Mesothelial cell of epicardium (in vitro differentiated cells): ENCODE measurements around the gene LDLRAD4. TPM values are rescaled to one million over a fixed set of nuclear protein-coding genes. Genes with fewer than 3 reads are reported as not detected.
"Not testable (repeated sequence)": the region's sequence is repeated elsewhere in the genome, so short reads cannot be mapped to it uniquely, and the experiment has no call there.

Experiments
- DNase-seq, 2 experiments: peaks; one replicate each; pipeline ENCODE4 v3.0.0; 2021; ENCODE audit warnings: low spot score in 2 of 2; ENCODE audit not compliant: unreplicated experiment in 2 of 2
- H3K27ac Mint-ChIP-seq: 2 replicates; pipeline ENCODE4 v1.8.0; 2021; ENCODE audit warnings: mixed read lengths
- H3K27me3 Mint-ChIP-seq: 2 replicates; pipeline ENCODE4 v1.8.0; 2021; ENCODE audit warnings: low read depth, mixed read lengths
- H3K36me3 Mint-ChIP-seq: 2 replicates; pipeline ENCODE4 v1.8.0; 2021; ENCODE audit warnings: mixed read lengths
- H3K4me1 Mint-ChIP-seq: 2 replicates; pipeline ENCODE4 v1.8.0; 2021; ENCODE audit warnings: mixed read lengths
- H3K4me3 Mint-ChIP-seq: 2 replicates; pipeline ENCODE4 v1.8.0; 2021; ENCODE audit warnings: mild to moderate bottlenecking, moderate library complexity, mixed read lengths
- H3K9me3 Mint-ChIP-seq: 2 replicates; pipeline ENCODE4 v1.8.0; 2021; ENCODE audit warnings: mixed read lengths
- microRNA-seq: library from miRNA; unstranded; fragments of <30 nt; microRNA quantifications from one replicate; pipeline ENCODE4 v1.2.0, GENCODE V29; 2021; ENCODE audit warnings: inconsistent platforms, mixed read lengths
- total RNA-seq: library from RNA; stranded (reverse); gene quantifications from 3 replicates; pipeline ENCODE4 v1.2.1, GENCODE V29; 2021
- TF ChIP-seq, protein P1 (sequence below): fragments of 200-600 bp; sonication (generic); IDR thresholded peaks from one replicate; pipeline ENCODE4 v1.5.0; 2021; ENCODE audit warnings: antibody characterized with exemption; ENCODE audit not compliant: unreplicated experiment

Gene LDLRAD4
- total RNA-seq, 1 donor from 2014 or later = 29.7 TPM

DNA sequence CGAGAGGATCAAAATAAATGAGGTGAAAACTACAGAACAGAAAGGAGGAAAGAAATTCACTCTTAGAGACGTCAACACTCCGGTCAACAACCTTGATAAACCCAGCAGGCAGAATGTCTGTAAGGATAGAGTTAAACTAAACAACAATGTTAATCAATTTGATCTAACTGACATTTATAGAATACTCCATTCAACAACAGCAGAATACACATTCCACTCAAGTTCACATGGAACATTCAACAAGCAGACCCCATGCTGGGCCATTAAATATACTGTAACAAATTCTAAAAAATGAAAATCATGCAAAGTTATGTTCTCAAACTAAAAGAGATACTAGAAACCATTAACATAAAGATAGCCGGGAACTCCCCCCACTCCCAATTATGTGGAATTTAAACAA is 466.0 kb downstream of the LDLRAD4 start:
- no peak for DNase-seq
- no peaks in the 10 kb centered on the region for H3K27me3 Mint-ChIP-seq
- no peak overlapping the region for H3K4me3 Mint-ChIP-seq
- TF ChIP-seq, protein P1, sequence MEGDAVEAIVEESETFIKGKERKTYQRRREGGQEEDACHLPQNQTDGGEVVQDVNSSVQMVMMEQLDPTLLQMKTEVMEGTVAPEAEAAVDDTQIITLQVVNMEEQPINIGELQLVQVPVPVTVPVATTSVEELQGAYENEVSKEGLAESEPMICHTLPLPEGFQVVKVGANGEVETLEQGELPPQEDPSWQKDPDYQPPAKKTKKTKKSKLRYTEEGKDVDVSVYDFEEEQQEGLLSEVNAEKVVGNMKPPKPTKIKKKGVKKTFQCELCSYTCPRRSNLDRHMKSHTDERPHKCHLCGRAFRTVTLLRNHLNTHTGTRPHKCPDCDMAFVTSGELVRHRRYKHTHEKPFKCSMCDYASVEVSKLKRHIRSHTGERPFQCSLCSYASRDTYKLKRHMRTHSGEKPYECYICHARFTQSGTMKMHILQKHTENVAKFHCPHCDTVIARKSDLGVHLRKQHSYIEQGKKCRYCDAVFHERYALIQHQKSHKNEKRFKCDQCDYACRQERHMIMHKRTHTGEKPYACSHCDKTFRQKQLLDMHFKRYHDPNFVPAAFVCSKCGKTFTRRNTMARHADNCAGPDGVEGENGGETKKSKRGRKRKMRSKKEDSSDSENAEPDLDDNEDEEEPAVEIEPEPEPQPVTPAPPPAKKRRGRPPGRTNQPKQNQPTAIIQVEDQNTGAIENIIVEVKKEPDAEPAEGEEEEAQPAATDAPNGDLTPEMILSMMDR = no peak
- peaks cover 15% of the 10 kb centered on the region for H3K36me3 Mint-ChIP-seq
- H3K9me3 Mint-ChIP-seq = peaks cover 12% of the 10 kb centered on the region
- H3K27ac Mint-ChIP-seq = no peak overlapping the region
- peaks cover 15% of the 10 kb centered on the region for H3K4me1 Mint-ChIP-seq

DNA sequence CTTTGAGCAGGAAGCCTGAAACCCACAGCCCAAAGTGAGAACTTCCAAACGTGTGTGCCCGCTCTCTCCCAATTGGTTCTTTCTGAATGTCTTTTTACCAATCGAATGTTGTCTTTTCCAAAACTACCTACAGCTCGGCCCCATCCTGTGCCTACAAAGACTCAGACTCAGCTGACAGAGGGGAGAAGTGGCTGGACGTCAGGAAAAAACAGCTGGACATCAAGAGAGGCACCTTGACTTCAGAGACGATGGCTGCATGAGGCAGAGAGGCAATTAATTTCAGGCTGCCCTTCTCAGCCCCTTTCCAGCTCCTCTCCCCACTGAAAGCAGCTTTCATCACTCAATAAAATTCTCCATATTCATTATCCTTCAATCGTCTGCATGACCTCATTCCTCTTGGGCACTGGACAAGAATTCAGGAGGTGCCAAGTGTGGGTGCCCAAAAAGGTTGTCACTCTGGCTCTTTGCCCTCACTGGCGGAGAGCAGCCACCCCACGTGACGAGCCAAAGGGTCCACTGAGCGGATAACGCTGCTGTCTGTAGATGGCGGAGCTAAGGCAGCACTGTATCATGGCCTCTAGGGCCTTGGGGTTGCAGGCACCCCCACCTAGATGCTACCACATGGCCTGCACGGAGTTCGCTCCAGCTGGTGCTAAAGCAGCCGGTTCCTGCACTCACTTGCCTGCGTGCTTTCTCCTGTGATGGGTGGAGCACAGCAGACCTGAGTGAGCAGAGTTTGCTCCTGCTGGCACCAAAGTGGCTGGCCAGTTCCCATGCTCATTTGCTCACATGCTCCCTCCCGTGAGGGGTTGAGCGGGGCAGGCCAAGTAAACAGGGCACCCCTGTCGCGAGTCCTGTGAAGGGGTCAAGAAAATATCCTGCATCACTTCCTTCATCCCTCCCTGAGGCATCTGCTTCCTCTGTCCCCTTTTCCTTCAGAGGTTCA is 469.9 kb downstream of the LDLRAD4 start:
- TF ChIP-seq, protein P1 = no peak
- H3K27ac Mint-ChIP-seq = no peak overlapping the region
- peaks cover 15% of the 10 kb centered on the region for H3K4me1 Mint-ChIP-seq
- DNase-seq = no peak
- H3K4me3 Mint-ChIP-seq = no peak overlapping the region
- H3K9me3 Mint-ChIP-seq = peaks cover 44% of the 10 kb centered on the region
- no peaks in the 10 kb centered on the region for H3K27me3 Mint-ChIP-seq
- peaks cover 42% of the 10 kb centered on the region for H3K36me3 Mint-ChIP-seq

DNA sequence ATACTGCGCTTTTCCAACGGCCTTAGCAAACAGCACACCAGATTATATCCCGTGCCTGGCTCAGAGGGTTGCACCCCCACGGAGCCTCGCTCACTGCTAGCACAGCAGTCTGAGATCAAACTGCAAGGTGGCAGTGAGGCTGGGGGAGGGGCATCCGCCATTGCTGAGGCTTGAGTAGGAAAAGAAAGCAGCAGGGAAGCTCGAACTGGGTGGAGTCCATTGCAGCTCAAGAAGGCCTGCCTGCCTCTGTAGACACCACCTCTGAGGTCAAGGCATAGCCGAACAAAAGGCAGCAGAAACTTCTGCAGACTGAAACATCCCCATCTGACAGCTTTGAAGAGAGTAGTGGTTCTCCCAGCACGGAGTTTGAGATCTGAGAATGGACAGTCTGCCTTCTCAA is 471.5 kb downstream of the LDLRAD4 start:
- H3K4me3 Mint-ChIP-seq, DNase-seq, H3K27me3 Mint-ChIP-seq, H3K27ac Mint-ChIP-seq: not testable (repeated sequence)
- H3K9me3 Mint-ChIP-seq = peaks cover 57% of the 10 kb centered on the region
- H3K4me1 Mint-ChIP-seq = peaks cover 10% of the 10 kb centered on the region
- peaks cover 45% of the 10 kb centered on the region for H3K36me3 Mint-ChIP-seq

DNA sequence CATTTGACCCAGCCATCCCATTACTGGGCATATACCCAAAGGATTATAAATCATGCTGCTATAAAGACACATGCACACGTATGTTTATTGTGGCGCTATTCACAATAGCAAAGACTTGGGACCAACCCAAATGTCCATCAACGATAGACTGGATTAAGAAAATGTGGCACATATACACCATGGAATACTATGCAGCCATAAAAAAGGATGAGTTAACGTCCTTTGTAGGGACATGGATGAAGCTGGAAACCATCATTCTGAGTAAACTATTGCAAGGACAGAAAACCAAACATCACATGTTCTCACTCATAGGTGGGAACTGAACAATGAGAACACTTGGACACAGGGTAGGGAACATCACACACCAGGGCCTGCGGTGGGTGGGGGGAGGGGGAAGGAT is 476.8 kb downstream of the LDLRAD4 start:
- Mint-ChIP-seq H3K36me3 (peaks cover 47% of the 10 kb centered on the region), H3K9me3 (peaks cover 74% of the 10 kb centered on the region)
- not testable (repeated sequence) for H3K27me3 Mint-ChIP-seq, H3K27ac Mint-ChIP-seq, DNase-seq, H3K4me3 Mint-ChIP-seq, H3K4me1 Mint-ChIP-seq

DNA sequence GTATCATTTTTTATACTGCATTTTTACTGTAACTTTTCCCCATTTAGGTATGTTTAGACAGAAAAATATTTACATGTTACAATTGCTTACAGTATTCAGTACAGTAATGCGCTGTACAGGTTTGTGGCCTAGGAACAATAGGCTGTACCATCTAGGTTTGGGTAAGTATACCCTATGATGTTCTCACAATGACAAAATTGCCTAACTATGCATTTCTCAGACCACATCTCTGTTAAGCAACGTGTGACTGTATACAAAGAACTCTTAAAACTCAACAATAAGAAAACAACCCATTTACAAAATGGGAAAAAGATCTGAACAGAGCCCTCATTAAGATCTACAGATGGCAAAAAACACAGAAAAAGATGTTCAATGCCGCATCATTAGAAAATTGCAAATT is 478.4 kb downstream of the LDLRAD4 start:
- TF ChIP-seq, protein P1 = no peak
- Mint-ChIP-seq H3K27ac (no peak overlapping the region), H3K36me3 (peaks cover 42% of the 10 kb centered on the region), H3K4me3 (no peak overlapping the region), H3K4me1 (no peaks in the 10 kb centered on the region), H3K9me3 (peaks cover 71% of the 10 kb centered on the region), H3K27me3 (no peaks in the 10 kb centered on the region)
- no peak for DNase-seq

DNA sequence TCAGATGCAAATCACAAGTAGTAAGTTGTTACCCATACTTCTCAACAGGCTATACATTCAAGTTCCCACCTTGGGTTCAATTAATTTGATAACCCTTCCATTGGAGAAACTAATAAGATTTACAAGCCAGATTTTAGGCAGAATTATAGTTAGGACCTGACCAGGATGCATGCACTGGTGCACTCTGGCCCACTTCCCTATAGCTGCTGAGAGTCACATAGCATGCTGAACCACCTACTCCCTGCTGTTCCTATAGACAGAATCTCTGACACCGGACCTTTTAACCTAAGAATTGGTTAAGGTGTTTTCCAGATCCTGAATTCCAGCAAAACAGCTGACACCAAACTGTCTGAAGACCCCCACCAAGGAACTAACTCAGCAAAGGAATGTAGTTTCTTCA is 481.6 kb downstream of the LDLRAD4 start:
- H3K27me3 Mint-ChIP-seq = no peaks in the 10 kb centered on the region
- TF ChIP-seq, protein P1 = no peak
- no peaks in the 10 kb centered on the region for H3K4me1 Mint-ChIP-seq
- peaks cover 47% of the 10 kb centered on the region for H3K36me3 Mint-ChIP-seq
- DNase-seq = no peak
- H3K27ac Mint-ChIP-seq = no peak overlapping the region
- H3K9me3 Mint-ChIP-seq = peaks cover 68% of the 10 kb centered on the region
- no peak overlapping the region for H3K4me3 Mint-ChIP-seq

Small RNA genes lying within 50 kb of the gene (microRNA-seq; reads per million reads assigned to microRNA genes)
- gene MIR4526 = not detected
- not detected for gene MIR5190

Other genes starting within 250 kb of the LDLRAD4 start
- 32.7 to 36.5 TPM (median 34.6 TPM) in 3 replicates for gene CEP192, start 227.4 kb upstream of the LDLRAD4 start, total RNA-seq